HG03460 (cell line): ENCODE measurements around the gene FCRL4.
A peak's percentile ranks its signal among the peaks of the same experiment; 100 is the strongest.
"Not testable (repeated sequence)": the region's sequence is repeated elsewhere in the genome, so short reads cannot be mapped to it uniquely, and the experiment has no call there.

ENCODE experiments used
- ATAC-seq: cut with Tn5 transposase; IDR thresholded peaks from one replicate; pipeline ENCODE4 v1.9.1; 2021; ENCODE audit not compliant: unreplicated experiment

FCRL4 gene

GRCh38 chr1:157551694-157552693 lies 45.9 kb downstream of the FCRL4 start, which contains the start of gene FCRL5:
FCRL5 (minus strand) TSS chr1:157552515; CDS start chr1:157552362, 153 bp downstream.
- peak; percentile 88 for ATAC-seq

- ATAC-seq = not testable (repeated sequence)
Measured at GRCh38 chr1:157548081-157548480, 49.8 kb downstream of the FCRL4 start.

- ATAC-seq = no peak
Measured at GRCh38 chr1:157542676-157543075, 55.2 kb downstream of the FCRL4 start.

- no peak for ATAC-seq
Measured at GRCh38 chr1:157540852-157541251, 57.0 kb downstream of the FCRL4 start.

- ATAC-seq = no peak
Measured at GRCh38 chr1:157540160-157540748, 57.6 kb downstream of the FCRL4 start.

GRCh38 chr1:157539568-157539967 lies 58.3 kb downstream of the FCRL4 start:
- ATAC-seq = no peak

GRCh38 chr1:157532569-157532968 lies 65.3 kb downstream of the FCRL4 start:
- ATAC-seq = no peak

- ATAC-seq = peak; percentile 76
Measured at GRCh38 chr1:157523774-157524493, 74.0 kb downstream of the FCRL4 start.
